Activated naive CD4-positive, alpha-beta T cell treated with anti-CD3 and anti-CD28 coated beads, Interleukin-2, amount 50 U/mL, for 24 hours (primary cell): ENCODE results near the gene CLEC4M.
A peak's percentile ranks its signal among the peaks of the same experiment; 100 is the strongest.
"Not testable (repeated sequence)": the region's sequence is repeated elsewhere in the genome, so short reads cannot be mapped to it uniquely, and the experiment has no call there.

ENCODE experiments used
- H3K27ac Mint-ChIP-seq: one replicate; pipeline ENCODE4 v1.8.0; 2021; ENCODE audit warnings: mild to moderate bottlenecking, mixed read lengths
- H3K27me3 Mint-ChIP-seq: one replicate; pipeline ENCODE4 v1.8.0; 2021; ENCODE audit warnings: mixed read lengths
- H3K36me3 Mint-ChIP-seq: one replicate; pipeline ENCODE4 v1.8.0; 2021; ENCODE audit warnings: mixed read lengths
- H3K4me1 Mint-ChIP-seq: one replicate; pipeline ENCODE4 v1.8.0; 2021; ENCODE audit warnings: mixed read lengths
- H3K4me3 Mint-ChIP-seq: one replicate; pipeline ENCODE4 v1.8.0; 2021; ENCODE audit warnings: mild to moderate bottlenecking, mixed read lengths
- H3K9me3 Mint-ChIP-seq: one replicate; pipeline ENCODE4 v1.8.0; 2021; ENCODE audit warnings: mixed read lengths

Gene CLEC4M

DNA sequence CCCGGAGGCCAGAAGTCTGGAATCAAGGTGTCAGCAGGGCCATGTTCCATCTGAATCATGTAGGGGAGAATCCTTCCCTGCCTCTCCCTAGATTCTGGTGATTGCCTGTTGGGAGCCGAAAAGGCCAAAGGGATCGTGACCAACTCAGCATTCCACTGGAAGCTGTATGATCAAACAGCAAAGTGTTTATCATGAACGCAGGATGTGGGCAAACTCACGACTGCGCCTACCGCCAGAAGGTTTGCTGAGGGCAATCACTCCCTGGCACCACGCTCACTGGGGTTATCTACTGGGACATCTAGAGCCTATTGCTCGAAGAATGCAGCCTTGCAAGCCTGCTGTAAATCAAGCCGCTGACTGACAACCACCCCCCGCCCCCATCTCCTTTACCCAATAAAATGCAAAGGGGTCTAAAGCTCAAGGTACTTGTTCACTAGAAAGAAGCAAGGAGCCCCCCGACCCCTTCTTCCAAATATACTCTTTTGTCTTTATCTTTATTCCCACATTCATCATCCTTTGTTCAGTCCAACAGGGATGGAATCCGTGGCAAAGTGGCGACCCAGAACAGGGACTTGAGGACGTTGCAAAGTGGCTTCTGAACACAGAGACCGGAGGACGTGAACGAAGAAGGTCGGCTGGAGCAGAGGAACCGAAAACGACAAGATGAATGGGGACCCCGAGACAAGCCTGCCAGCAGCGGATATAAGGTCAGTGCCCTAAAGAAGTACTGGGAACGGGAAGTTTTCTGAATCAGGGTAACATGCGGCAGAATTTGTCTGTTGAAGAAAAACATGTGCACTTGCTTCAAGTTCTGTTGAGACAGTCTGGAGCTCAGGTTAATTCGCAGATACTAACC is 16.8 kb downstream of the CLEC4M start:
- peaks cover 3% of the 10 kb centered on the region for H3K4me1 Mint-ChIP-seq
- no peak overlapping the region for H3K27ac Mint-ChIP-seq
- no peaks in the 10 kb centered on the region for H3K27me3 Mint-ChIP-seq
- H3K4me3 Mint-ChIP-seq, result no peak overlapping the region
- no peaks in the 10 kb centered on the region for H3K9me3 Mint-ChIP-seq
- H3K36me3 Mint-ChIP-seq, result no peaks in the 10 kb centered on the region

DNA sequence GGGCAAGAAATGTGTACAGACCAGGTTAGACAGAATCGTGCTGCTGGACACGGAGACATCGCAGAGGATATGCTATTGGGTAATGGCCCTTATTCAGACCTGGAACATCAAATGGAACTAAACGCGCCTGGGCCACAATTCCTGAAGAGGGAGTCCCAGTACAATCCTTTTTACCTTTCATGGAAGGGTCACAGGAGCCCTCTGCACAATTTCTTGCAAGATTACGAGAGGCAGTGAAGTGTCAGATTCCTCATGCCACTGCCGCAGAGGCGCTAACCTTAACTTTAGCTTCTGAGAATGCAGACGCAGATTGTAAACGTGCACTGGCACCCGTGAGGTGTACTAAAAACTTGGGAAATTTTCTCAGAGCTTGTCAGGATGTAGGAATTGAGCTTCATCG is 18.1 kb downstream of the CLEC4M start:
- no peaks in the 10 kb centered on the region for H3K27me3 Mint-ChIP-seq
- no peaks in the 10 kb centered on the region for H3K36me3 Mint-ChIP-seq
- no peak overlapping the region for H3K27ac Mint-ChIP-seq
- H3K9me3 Mint-ChIP-seq, result no peaks in the 10 kb centered on the region
- H3K4me1 Mint-ChIP-seq, result no peaks in the 10 kb centered on the region
- H3K4me3 Mint-ChIP-seq, result no peak overlapping the region

DNA sequence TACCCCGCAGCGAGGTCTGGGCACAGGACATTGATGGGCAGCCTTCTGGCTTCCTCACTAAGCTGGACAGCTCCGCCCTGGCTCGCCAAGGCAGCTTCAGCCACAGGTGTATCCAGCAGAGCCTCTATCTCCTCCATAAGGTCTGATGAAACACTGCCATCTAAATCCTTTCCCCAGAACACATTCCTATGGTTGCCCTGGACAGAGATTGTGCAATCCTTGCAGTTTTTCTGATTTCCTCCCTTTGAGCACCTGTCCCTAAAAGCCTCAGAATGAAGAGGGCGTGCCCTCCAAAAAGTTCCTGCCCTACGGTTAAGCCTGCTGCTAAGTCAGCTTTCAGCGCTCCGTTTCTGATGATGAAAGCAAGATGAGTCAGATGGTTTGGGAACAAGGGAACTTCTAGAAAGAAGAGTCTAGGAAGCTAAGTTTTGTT is 21.0 kb downstream of the CLEC4M start:
- Mint-ChIP-seq H3K36me3 (no peaks in the 10 kb centered on the region), H3K9me3 (no peaks in the 10 kb centered on the region)

DNA sequence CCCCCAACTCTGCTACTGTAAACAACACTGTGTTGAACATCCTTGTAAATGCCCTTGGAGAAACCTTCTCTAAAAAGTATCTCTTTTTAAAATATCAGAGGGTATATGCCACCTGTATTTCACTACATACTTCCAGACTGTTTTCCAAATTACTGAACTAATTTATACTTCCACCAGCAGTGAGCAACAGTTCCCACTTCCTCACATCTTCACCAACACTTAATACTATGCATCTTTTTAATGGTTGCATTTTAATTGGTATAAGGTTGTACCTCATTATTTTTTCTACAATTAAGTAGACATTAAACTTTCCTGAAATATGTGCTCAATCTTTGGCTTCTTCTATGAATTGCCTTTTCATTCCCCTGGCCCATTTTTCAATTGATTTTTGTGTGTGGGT is 21.8 kb downstream of the CLEC4M start:
- Mint-ChIP-seq H3K27ac (no peak overlapping the region), H3K4me3 (no peak overlapping the region), H3K27me3 (peaks cover 9% of the 10 kb centered on the region), H3K4me1 (peaks cover 11% of the 10 kb centered on the region), H3K36me3 (no peaks in the 10 kb centered on the region), H3K9me3 (no peaks in the 10 kb centered on the region)

More for the DNA sequence above, 21.0 kb downstream of the CLEC4M start:
- Mint-ChIP-seq H3K4me3 (no peak overlapping the region), H3K27ac (no peak overlapping the region), H3K4me1 (peaks cover 6% of the 10 kb centered on the region), H3K27me3 (peaks cover 6% of the 10 kb centered on the region)

DNA sequence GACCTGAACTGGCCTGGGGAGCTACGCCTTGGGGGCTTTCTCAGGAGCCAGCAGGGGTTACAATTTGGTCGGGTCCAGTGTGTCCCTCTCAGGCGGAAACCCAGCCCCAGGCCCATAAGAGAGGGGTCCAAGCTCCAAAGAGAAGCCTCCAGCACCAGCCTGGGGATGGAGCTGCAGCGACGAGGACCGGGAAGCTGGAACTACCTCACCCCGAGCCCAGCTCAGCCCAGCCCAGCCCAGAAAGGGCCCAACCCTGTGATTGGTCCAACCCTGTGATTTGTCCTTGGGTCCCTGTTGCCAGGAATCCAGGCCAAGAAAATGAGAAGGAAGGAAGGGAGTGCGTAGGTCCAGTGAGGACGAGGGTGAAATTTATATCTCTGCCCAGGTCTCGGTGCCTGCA is 24.1 kb downstream of the CLEC4M start:
- H3K4me3 Mint-ChIP-seq, result peak overlapping the region; percentile 39
- peak overlapping the region; percentile 59 for H3K27ac Mint-ChIP-seq
- H3K4me1 Mint-ChIP-seq, result peaks cover 11% of the 10 kb centered on the region
- H3K27me3 Mint-ChIP-seq, result peaks cover 11% of the 10 kb centered on the region
- H3K9me3 Mint-ChIP-seq, result no peaks in the 10 kb centered on the region
- no peaks in the 10 kb centered on the region for H3K36me3 Mint-ChIP-seq

DNA sequence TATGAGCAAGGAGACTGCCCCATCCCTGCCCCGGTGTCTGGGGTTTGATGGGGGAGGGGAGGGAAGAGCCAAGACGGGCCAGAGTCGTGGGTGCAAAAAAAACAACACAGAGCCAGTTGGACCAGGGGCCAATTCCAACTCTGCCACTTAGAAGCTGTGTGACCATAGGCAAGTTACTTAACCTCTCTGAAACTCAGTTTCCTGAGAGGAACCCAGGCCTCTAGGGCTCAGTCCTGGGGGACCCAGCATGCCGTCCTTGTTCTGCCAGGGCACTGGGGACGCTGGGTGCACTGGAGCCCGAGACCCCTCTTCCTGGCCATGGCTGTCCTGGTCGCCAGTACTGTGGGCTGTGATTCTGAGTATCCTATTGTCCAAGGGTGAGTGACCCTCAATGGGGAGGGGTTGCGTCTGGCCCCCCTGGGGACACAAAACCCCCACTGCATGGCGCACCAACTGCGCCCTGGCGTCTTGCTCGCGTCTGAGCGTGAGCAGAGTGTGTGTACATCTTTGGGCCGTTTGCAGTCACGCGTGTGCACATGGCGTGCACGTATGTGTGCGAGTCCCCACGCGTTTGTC is 24.6 kb downstream of the CLEC4M start:
- Mint-ChIP-seq H3K4me1 (peaks cover 11% of the 10 kb centered on the region), H3K4me3 (peak overlapping the region; percentile 39), H3K9me3 (no peaks in the 10 kb centered on the region), H3K27me3 (peaks cover 11% of the 10 kb centered on the region), H3K36me3 (no peaks in the 10 kb centered on the region), H3K27ac (peak overlapping the region; percentile 59)

DNA sequence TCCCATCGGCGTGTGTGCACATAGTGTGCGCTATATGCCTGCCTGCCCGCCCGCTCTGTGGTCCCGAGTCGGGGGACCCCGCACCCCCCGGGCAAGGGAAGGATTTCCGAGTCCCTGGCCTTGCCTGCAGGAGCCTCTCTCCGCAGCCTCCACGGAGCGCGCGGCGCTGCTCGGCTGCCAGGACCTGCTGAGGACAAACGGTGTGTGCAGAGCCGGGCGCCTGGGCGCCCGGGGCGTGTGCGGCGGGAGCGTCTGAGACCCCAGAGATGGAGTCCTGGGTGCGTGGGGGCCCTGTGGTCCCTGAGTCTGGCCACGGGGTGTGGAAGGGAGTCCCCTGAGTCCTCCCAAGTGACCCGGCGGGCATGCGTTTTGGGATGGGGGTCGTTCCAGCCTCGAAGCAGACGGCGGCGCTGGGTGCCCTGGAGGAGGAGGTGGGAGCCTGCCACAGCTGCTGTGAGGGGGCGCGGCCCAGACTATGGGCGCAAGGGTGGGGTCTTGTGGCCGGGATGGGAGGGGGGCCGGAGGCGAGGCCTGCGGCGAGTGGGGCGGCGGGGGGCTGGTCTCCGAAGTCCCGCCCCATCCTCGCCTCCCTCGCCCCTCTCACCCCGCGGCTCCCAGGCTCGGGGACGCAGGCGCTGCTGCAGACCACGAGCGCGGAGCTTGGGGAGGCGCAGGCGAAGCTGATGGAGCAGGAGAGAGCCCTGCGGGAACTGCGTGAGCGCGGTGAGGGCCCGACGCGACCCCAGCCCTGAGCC is 25.3 kb downstream of the CLEC4M start:
- no peaks in the 10 kb centered on the region for H3K9me3 Mint-ChIP-seq
- H3K27me3 Mint-ChIP-seq, result peaks cover 11% of the 10 kb centered on the region
- no peaks in the 10 kb centered on the region for H3K36me3 Mint-ChIP-seq
- H3K4me1 Mint-ChIP-seq, result peaks cover 11% of the 10 kb centered on the region
- H3K27ac Mint-ChIP-seq, result no peak overlapping the region
- H3K4me3 Mint-ChIP-seq, result peak overlapping the region; percentile 23

DNA sequence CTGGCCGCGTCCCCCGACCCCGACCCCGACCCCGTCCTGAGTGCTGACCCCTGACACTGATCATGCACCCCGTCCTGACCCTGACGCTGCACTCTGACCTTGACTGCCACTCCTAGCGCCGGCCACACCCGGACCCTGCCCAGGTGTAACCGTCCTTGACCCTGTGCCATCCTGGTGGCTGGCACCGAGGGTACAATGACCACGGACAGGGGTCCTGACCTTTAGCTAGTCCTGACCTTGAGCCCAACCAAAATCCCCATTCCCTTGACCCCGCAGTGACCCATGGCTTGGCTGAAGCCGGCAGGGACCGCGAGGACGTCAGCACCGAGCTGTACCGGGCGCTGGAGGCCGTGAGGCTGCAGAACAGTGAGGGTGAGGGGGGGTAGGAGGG is 25.9 kb downstream of the CLEC4M start:
- Mint-ChIP-seq H3K4me1 (peaks cover 11% of the 10 kb centered on the region), H3K9me3 (no peaks in the 10 kb centered on the region), H3K36me3 (no peaks in the 10 kb centered on the region), H3K27me3 (peaks cover 11% of the 10 kb centered on the region), H3K27ac (no peak overlapping the region), H3K4me3 (peak overlapping the region; percentile 62)

DNA sequence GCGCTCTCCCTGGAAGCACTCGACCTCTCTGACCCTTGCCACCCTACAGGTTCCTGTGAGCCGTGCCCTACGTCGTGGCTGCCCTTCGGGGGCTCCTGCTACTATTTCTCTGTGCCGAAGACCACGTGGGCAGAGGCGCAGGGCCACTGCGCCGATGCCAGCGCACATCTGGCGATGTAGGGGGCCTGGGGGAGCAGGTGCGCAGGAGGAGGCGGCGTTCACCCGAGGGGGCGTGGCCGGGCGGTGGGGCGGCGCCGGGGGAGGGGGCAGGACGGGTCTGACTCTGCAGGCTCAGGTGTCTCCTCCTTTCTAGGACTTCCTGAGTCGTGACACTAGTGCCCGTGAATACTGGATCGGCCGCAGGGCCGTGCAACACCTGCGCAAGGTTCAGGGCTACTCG is 26.4 kb downstream of the CLEC4M start:
- peak overlapping the region; percentile 62 for H3K4me3 Mint-ChIP-seq

DNA sequence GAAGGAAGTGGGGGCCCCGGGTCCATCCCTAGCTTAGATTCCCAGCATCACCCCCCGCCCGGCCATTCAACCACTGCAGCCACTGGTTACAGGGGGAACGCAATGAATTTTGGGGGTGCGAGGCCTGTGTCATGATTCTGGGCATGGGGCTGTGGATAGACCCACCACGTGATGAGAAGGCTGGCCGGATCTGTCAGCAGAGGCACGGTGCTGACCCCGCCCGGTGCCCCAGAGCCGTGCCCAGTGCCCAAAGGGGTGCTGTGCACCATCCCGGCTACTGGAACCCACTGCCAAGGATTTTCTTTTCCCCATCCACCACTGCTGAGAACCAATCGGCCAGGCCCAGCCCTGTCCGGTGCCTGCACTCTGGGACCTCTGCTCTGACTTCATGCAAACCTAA is 27.4 kb downstream of the CLEC4M start:
- peaks cover 11% of the 10 kb centered on the region for H3K4me1 Mint-ChIP-seq
- H3K27ac Mint-ChIP-seq, result peak overlapping the region; percentile 80
- peaks cover 11% of the 10 kb centered on the region for H3K27me3 Mint-ChIP-seq
- H3K4me3 Mint-ChIP-seq, result no peak overlapping the region
- H3K36me3 Mint-ChIP-seq, result no peaks in the 10 kb centered on the region
- no peaks in the 10 kb centered on the region for H3K9me3 Mint-ChIP-seq

More for the DNA sequence above, 26.4 kb downstream of the CLEC4M start:
- Mint-ChIP-seq H3K4me1 (peaks cover 11% of the 10 kb centered on the region), H3K9me3 (no peaks in the 10 kb centered on the region), H3K27me3 (peaks cover 11% of the 10 kb centered on the region), H3K36me3 (no peaks in the 10 kb centered on the region), H3K27ac (no peak overlapping the region)

DNA sequence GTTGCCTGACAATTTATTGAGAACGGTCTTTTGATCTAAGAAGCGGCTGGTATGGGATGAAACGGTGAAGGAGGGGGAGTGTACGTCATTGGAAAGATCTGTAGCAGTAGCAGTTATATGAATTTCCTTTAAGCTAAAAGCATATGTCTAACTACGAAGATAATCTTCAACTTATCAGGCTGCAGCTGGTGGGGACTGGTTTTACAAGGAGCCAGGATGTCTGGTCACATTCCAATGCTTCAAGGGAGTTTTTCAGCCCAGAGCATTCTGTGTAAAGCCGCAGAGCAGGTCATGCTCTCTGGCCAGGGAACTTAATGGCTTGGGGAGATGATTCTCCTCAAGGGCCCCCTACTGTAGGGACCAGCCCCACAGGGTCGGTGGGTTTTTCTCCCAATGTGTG is 29.2 kb downstream of the CLEC4M start:
- Mint-ChIP-seq H3K4me1 (peaks cover 9% of the 10 kb centered on the region), H3K36me3 (no peaks in the 10 kb centered on the region), H3K27ac (no peak overlapping the region), H3K4me3 (no peak overlapping the region), H3K27me3 (peaks cover 9% of the 10 kb centered on the region), H3K9me3 (no peaks in the 10 kb centered on the region)

DNA sequence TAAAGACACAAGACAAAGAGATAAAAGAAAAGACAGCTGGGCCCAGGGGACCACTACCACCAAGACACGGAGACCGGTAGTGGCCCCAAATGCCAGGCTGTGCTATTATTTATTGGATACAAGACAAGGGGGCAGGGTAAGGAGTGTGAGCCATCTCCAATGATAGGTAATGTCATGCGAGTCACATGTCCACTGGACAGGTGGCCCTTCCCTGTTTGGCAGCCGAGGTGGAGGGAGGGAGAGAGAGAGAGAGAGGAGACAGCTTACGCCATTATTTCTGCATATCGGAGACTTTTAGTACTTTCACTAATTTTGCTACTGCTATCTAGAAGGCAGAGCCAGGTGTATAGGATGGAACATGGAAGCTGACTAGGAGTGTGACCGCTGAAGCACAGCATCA is 29.7 kb downstream of the CLEC4M start:
- H3K27me3 Mint-ChIP-seq, H3K4me3 Mint-ChIP-seq, H3K36me3 Mint-ChIP-seq: not testable (repeated sequence)

DNA sequence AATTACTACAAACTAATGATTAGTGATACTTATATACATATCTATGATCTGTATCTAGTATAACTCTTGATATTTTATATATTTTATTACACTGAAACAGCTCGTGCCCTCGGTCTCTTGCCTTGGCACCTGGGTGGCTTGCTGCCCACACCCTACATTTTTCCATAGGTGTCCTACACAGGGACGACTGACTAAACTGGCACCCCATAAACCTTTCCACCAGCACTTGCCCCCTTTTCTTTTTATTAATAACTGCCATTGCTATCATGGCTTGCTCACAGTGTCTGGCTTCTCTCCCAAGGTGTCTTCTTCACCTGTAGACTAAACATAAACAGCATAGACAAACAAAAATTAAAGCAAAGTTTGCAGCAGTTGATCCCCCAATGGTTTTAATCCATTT is 30.4 kb downstream of the CLEC4M start:
- H3K36me3 Mint-ChIP-seq, result no peaks in the 10 kb centered on the region
- no peak overlapping the region for H3K4me3 Mint-ChIP-seq
- no peaks in the 10 kb centered on the region for H3K9me3 Mint-ChIP-seq
- peaks cover 7% of the 10 kb centered on the region for H3K27me3 Mint-ChIP-seq
- peaks cover 7% of the 10 kb centered on the region for H3K4me1 Mint-ChIP-seq
- no peak overlapping the region for H3K27ac Mint-ChIP-seq

More for the DNA sequence above, 29.7 kb downstream of the CLEC4M start:
- H3K27ac Mint-ChIP-seq, H3K9me3 Mint-ChIP-seq, H3K4me1 Mint-ChIP-seq: not testable (repeated sequence)

DNA sequence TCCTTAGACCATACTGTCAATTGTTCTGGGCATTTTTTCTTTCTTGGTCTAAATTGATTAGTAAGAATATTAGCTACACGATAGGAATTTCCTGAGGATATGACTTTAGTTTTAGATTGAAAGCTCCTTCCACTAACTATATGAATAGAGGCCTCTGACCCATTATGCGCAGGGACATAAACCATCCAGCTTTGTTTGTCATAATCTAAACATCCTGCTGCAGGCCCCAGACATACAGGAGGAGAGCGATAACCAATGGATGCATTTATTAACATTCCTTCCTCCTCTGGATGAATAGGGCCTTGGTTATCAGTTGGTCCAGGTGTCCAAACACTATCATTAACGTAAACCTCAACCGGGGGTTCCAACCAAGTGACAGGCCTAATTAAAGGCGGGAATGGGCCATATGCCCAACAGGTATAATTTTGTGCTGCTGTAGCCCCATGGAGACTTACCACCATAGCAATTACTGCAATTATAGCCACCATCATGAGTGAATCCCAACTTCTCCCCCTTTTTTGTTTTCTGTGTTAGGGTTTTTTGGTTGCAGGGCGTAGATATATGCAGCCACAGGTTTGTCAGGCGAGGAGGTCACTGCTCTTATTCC is 32.6 kb downstream of the CLEC4M start:
- H3K27me3 Mint-ChIP-seq, result peaks cover 8% of the 10 kb centered on the region
- H3K4me1 Mint-ChIP-seq, result peaks cover 11% of the 10 kb centered on the region
- no peak overlapping the region for H3K27ac Mint-ChIP-seq
- no peaks in the 10 kb centered on the region for H3K36me3 Mint-ChIP-seq
- no peaks in the 10 kb centered on the region for H3K9me3 Mint-ChIP-seq
- H3K4me3 Mint-ChIP-seq, result no peak overlapping the region

DNA sequence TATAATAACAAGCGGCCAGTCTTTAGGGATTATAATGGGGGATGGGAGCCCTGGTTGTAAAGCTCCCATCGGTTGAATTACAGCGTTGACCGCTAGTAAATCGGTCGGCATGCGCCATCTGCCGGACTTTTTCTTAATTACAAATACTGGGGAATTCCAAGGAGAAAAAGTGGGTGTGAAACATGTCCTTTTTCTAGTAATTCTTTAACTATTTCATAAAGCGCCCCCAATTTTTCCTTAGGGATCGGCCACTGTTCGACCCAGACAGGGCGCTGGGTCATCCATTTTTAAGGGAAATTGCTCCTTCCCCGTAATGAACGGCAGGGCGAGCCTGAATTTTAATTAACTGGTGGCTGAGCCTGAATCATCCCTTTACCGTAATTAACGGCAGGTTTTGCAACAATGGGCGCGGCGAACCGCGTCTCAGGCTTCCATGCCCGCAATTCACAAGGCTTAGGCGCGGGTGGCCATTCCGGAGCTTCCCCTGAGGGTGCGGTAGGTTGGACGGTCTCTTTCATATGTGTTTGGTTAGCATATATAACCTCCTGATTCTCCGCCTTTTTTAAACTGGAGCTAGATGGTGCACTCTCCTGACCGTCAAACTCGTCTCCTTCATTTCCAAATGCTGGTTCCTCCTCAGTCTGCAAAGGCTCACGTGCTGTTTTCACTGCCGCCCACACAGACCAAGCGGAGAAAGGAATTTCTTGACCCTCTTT is 36.8 kb downstream of the CLEC4M start:
- Mint-ChIP-seq H3K27ac (no peak overlapping the region), H3K27me3 (peaks cover 14% of the 10 kb centered on the region), H3K4me1 (peaks cover 11% of the 10 kb centered on the region), H3K36me3 (no peaks in the 10 kb centered on the region), H3K9me3 (no peaks in the 10 kb centered on the region), H3K4me3 (peak overlapping the region; percentile 47)
